SK-N-SH treated with all-trans-retinoic acid at 6 μM for 48 hours (cell line): ENCODE data around the gene KIF7.

Experiments
- CSDC2 ChIP-seq: fragments of 250-450 bp; sonication (Bioruptor Pico); IDR thresholded peaks from 2 replicates; pipeline ENCODE4 v1.5.0; 2020; ENCODE audit warnings: mild to moderate bottlenecking, moderate library complexity
- PATZ1 ChIP-seq: fragments of 250-450 bp; sonication (Bioruptor Pico); IDR thresholded peaks from 2 replicates; pipeline ENCODE4 v1.8.0; 2020; ENCODE audit warnings: mild to moderate bottlenecking, moderate library complexity, borderline replicate concordance
- POU6F1 ChIP-seq: fragments of 250-450 bp; sonication (Bioruptor Pico); IDR thresholded peaks from 2 replicates; pipeline ENCODE4 v1.8.0; 2021; ENCODE audit warnings: low read depth, mild to moderate bottlenecking, moderate library complexity, borderline replicate concordance
- ZNF70 ChIP-seq: fragments of 450-650 bp; formaldehyde crosslinking; IDR thresholded peaks from 2 replicates; pipeline ENCODE4 v1.5.0; 2020; ENCODE audit warnings: mild to moderate bottlenecking, moderate library complexity

GRCh38 chr15:89623165-89623564 lies 32.1 kb downstream of the KIF7 start:
- TF ChIP-seq ZNF70 (CRISPR knock-in tag) (no peak), POU6F1 (CRISPR knock-in tag) (no peak), PATZ1 (CRISPR knock-in tag) (no peak), CSDC2 (CRISPR knock-in tag) (no peak)
